HG03354 (cell line): ENCODE results near the gene HAL.

Source experiments
- ATAC-seq: cut with Tn5 transposase; IDR thresholded peaks from one replicate; pipeline ENCODE4 v1.9.1; 2021; ENCODE audit warnings: mild to moderate bottlenecking; ENCODE audit not compliant: unreplicated experiment, poor library complexity, severe bottlenecking

The HAL gene

GRCh38 chr12:96020314-96021003, 24.3 kb upstream of the HAL start:
- peak; percentile 99 for ATAC-seq

GRCh38 chr12:96015672-96016071, 19.5 kb upstream of the HAL start:
- ATAC-seq = no peak

GRCh38 chr12:96014943-96015599, 18.9 kb upstream of the HAL start:
- no peak for ATAC-seq

GRCh38 chr12:96007729-96008128, 11.6 kb upstream of the HAL start:
- no peak for ATAC-seq

- no peak for ATAC-seq
Observed at GRCh38 chr12:96006727-96007126, 10.6 kb upstream of the HAL start.

- ATAC-seq = no peak
Observed at GRCh38 chr12:96000858-96001257, 4.7 kb upstream of the HAL start.

- no peak for ATAC-seq
Observed at GRCh38 chr12:95999484-95999883, 3.3 kb upstream of the HAL start.

GRCh38 chr12:95998611-95999286, 2.6 kb upstream of the HAL start:
- ATAC-seq = peak; percentile 98

GRCh38 chr12:95997911-95998510, 1.9 kb upstream of the HAL start:
- ATAC-seq = no peak

- ATAC-seq = no peak
Observed at GRCh38 chr12:95997276-95997675, 1.1 kb upstream of the HAL start.

- no peak for ATAC-seq
Observed at GRCh38 chr12:95995238-95996031, 709 bp downstream of the HAL start.

GRCh38 chr12:95994476-95994875, 1.7 kb downstream of the HAL start:
- ATAC-seq = no peak

- no peak for ATAC-seq
Observed at GRCh38 chr12:95993907-95994306, 2.2 kb downstream of the HAL start.

GRCh38 chr12:95990136-95990535, 6.0 kb downstream of the HAL start:
- no peak for ATAC-seq

GRCh38 chr12:95989504-95990123, 6.5 kb downstream of the HAL start:
- no peak for ATAC-seq

- no peak for ATAC-seq
Observed at GRCh38 chr12:95988506-95989275, 7.5 kb downstream of the HAL start.

- no peak for ATAC-seq
Observed at GRCh38 chr12:95986635-95987570, 9.2 kb downstream of the HAL start.

GRCh38 chr12:95984682-95985081, 11.5 kb downstream of the HAL start:
- no peak for ATAC-seq
